LNCAP (cell line): ENCODE results near the gene FBXO42.

ENCODE experiments used
- TF ChIP-seq, protein P1 (sequence below): fragments of 450-650 bp; IDR thresholded peaks from 2 replicates; pipeline ENCODE4 v1.5.1; 2017; ENCODE audit warnings: mild to moderate bottlenecking

Gene FBXO42

DNA sequence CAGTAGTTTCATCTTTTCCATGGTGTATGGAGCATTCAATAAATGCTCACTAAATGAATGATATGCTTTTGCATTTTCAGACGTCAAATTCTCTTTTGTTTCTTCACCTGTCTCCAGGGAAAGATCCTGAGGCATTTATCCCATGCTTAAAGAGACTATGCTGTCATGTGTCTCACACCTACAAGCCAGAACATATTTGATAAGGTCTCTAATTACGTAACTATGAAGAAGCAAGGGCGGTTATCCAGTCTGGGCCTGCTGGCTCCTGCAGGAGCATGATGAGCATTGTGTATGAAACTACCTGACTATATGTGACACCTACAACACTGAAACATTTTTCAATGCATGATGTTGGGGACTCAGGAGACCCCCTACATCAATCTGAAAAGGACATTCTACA, 51.8 kb downstream of the FBXO42 start:
- TF ChIP-seq, protein P1, sequence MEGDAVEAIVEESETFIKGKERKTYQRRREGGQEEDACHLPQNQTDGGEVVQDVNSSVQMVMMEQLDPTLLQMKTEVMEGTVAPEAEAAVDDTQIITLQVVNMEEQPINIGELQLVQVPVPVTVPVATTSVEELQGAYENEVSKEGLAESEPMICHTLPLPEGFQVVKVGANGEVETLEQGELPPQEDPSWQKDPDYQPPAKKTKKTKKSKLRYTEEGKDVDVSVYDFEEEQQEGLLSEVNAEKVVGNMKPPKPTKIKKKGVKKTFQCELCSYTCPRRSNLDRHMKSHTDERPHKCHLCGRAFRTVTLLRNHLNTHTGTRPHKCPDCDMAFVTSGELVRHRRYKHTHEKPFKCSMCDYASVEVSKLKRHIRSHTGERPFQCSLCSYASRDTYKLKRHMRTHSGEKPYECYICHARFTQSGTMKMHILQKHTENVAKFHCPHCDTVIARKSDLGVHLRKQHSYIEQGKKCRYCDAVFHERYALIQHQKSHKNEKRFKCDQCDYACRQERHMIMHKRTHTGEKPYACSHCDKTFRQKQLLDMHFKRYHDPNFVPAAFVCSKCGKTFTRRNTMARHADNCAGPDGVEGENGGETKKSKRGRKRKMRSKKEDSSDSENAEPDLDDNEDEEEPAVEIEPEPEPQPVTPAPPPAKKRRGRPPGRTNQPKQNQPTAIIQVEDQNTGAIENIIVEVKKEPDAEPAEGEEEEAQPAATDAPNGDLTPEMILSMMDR = no peak

DNA sequence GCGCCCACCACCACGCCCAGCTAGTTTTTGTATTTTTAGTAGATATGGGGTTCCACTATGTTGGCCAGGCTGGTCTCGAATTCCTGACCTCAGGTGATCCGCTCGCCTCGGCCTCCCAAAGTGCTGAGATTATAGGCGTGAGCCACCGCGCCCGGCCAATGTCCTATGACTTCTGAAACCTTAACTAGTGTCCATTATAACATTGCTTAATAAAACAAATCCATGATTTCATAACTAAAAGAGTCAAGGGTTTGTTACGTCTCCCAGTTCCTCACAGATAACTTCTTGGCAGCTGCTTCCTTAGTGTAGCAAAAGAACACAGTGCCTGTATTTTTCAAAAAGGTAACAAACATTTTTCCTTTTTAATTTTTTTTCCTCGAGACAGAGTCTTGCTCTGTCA, 53.6 kb downstream of the FBXO42 start:
- TF ChIP-seq, protein P1 = no peak

DNA sequence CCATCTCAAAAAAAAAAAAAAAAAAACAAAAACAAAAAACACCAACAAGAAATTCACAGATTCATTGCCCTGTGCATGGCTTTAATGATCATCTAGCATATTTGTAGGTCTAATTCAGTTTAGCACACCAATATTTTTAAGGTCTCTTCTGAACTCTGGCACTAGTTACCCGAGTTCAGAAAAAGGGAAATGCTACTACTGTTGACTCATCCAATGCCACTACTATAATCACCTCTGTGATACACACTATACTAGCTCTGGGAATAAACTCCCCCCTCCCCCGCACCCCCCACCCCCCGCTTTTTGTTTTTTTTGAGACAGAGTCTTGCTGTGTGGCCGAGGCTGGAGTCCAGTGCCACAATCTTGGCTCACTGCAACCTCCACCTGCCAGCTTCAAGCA, 55.6 kb downstream of the FBXO42 start:
- TF ChIP-seq, protein P1 = no peak

DNA sequence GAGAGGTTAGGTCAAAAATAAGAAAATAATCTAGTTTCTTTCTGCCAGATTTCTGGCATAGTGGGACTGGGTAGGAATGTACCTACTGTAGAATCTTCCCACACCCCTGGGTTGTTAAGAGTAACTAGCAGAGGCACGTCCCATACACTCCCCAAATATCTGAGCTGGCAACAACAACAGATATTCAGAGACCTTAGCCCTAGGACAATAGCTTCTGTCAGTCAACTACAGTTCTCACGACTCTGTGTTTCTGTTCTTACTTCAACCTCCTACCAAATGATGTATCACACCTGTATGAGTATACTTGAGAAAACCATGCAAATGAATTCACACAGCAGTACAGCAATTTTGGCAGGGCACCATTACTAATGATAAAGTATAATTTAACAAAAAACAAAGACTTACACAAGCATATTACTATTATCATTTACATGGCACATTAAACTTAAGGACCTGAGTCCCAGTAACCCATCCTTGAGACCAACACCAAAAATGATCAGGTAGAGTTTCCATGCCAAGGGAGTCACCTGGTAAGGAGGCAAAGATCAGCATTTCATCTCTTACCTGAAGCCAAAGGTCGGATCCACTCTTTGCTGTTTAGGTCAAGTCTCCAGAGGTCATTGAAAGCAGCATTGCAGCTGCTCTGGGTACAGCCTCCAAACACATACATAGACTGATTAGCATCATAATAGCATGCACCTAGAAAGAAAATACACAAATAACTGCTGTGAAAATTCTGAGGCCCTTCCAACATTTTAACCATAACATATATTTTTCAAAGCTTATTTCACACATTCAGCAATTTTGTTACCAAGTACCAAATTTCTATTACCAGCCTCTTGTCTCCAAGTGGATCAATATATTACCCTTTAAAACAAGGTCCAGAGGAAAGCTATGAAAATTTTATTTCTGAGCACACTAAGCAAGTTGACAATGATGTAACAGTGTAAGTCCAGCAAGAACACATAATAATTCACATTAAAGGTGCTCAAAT, 57.8 kb downstream of the FBXO42 start:
- TF ChIP-seq, protein P1 = no peak

DNA sequence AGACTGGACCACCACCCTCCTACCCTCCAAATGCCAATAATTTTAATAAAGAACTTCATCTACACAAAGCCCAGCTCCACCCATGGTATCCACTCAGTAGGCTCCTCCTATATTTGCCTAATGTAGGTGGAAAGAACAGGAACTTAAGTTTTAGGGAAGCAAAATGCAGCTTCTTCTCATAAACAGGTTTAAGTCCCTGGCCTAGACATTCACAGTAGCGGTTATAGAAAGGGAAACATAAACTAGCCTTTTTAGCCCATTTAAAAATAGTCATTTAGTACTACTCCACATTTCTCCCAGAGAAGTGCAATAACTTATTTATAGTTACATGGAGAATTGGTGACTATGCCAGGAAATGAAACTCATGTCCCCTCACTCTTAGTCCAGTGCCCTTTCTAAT, 58.7 kb downstream of the FBXO42 start:
- TF ChIP-seq, protein P1 = no peak

DNA sequence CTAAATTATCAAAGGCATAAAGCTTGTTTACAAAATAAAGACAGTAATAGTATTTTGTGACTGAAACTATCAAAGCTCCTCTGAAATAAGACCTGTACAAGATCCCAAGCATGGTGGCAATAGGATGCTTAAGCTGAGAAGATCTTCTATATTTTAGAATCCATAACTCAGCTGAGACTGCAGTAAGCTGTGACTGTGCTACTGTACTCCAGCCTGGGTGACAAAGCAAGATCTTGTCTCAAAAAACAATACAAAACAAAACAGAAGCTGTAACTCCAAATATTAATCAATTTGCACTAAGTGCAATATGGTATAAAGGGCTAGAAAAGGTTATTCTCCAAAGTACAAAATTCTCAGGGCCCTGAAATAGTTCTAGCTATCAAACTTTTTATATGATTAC, 59.5 kb downstream of the FBXO42 start:
- TF ChIP-seq, protein P1 = no peak

DNA sequence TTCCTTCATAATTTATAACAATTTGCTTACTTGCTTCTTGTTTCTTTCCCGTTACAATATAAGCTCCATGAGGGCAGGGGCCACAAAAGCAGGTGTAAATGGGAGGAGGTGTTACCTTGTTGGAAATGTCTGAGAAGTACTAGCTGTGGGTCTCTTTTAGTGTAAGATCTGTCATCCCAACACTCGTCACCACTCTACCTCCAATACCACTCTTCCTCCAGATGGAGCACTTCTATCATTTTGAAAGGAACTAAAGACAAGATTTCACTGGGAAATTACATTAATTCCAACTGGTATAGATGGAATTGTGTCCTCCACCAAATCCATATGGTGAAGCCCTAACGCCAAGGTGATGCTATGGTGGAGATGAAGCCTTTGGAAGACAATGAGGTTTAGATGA, 62.3 kb downstream of the FBXO42 start:
- TF ChIP-seq, protein P1 = no peak
